AG09319 (cell line): Measurements from ENCODE around the gene ENTREP3.
"Not testable (repeated sequence)": the region's sequence is repeated elsewhere in the genome, so short reads cannot be mapped to it uniquely, and the experiment has no call there.

Source experiments
- DNase-seq: peaks from one replicate; pipeline ENCODE4 v3.0.0-alpha.2; 2010; ENCODE audit warnings: low read depth; ENCODE audit errors: extremely low read depth
- CTCF ChIP-seq: IDR thresholded peaks from 2 replicates; pipeline ENCODE4 v1.5.1; 2011; ENCODE audit warnings: low read depth, mild to moderate bottlenecking, inconsistent platforms, low read length, moderate library complexity

The ENTREP3 gene

GRCh38 chr1:155295942-155296267, 40.6 kb upstream of the ENTREP3 start:
- no peak for TF ChIP-seq CTCF
- DNase-seq, result no peak

GRCh38 chr1:155295183-155295941, 40.1 kb upstream of the ENTREP3 start:
- no peak for DNase-seq
- TF ChIP-seq CTCF, result no peak

- no peak for TF ChIP-seq CTCF
- no peak for DNase-seq
Observed at GRCh38 chr1:155294520-155295182, 39.4 kb upstream of the ENTREP3 start.

- TF ChIP-seq CTCF, result no peak
- DNase-seq, result no peak
Observed at GRCh38 chr1:155293086-155293749, 37.9 kb upstream of the ENTREP3 start.

GRCh38 chr1:155291006-155291405, 35.7 kb upstream of the ENTREP3 start:
- not testable (repeated sequence) for DNase-seq

GRCh38 chr1:155287987-155288543, 32.8 kb upstream of the ENTREP3 start:
- TF ChIP-seq CTCF, result no peak
- DNase-seq, result no peak

GRCh38 chr1:155286544-155286943, 31.3 kb upstream of the ENTREP3 start:
- no peak for TF ChIP-seq CTCF
- DNase-seq, result no peak
